Measurements from ENCODE around the gene EXTL2. TPM values are rescaled to one million over a fixed set of nuclear protein-coding genes. Genes with fewer than 3 reads are reported as not detected.

The EXTL2 gene
- 7.2 and 7.4 TPM in 2 replicates for total RNA-seq (2022)
- Bru-seq, nascent RNA = percentile 56 among the genes with signal in this experiment
- percentile 68 among the genes with signal in this experiment for BruChase-seq, experiment 1, labeled RNA remaining after a 2-hour chase
- percentile 66 among the genes with signal in this experiment for BruChase-seq, experiment 2, labeled RNA remaining after a 6-hour chase
- long read RNA-seq, transcript EXTL2-202 (5 exons, 3,985 nt) = major isoform, 8 of 12 reads
- long read RNA-seq, partial matches to known transcripts = 0 of 12 reads
- long read RNA-seq, other reads (novel, unspliced or antisense) = 3 of 12 reads

- TF ChIP-seq CTCF (IDR thresholded peaks at IDR 0.05; ENCODE audit: insufficient read depth in 1 of 2, low read depth in 1 of 2, low read length in 1 of 2, severe bottlenecking in 1 of 2, unreplicated experiment in 1 of 2) = no peak
- DNase-seq = peak; percentile 79 to 86
- H3K27ac Mint-ChIP-seq (ENCODE audit: unreplicated experiment) = peak within 1 kb of the TSS; percentile 95
- ChIA-PET CTCF (no interaction called here), POLR2A (no interaction called here)
- no TSS peak for BruUV-seq (replicated peaks)
- H3K36me3 Mint-ChIP-seq (ENCODE audit: insufficient read depth, unreplicated experiment) = peaks cover 5% of the 10 kb centered on the region
- Histone ChIP-seq H3K36me3 (ENCODE audit: control insufficient read depth, insufficient read depth, low read length) (no peaks in the 10 kb centered on the region), H3K4me3 (ENCODE audit: low read depth, low read length) (peak within 1 kb of the TSS; percentile 74), H3K27me3 (replicated peaks; ENCODE audit: control insufficient read depth, insufficient read depth, low read length) (no peaks in the 10 kb centered on the region), H3K4me1 (no peaks in the 10 kb centered on the region), H3K9me3 (no peaks in the 10 kb centered on the region; the same call in 1 of the 2 replicates)
- H3K27me3 Mint-ChIP-seq (ENCODE audit: insufficient read depth, unreplicated experiment) = no peaks in the 10 kb centered on the region
- no peaks in the 10 kb centered on the region for H3K9me3 Mint-ChIP-seq (ENCODE audit: unreplicated experiment)
- intact Hi-C loops (cut with micrococcal nuclease; ENCODE audit: unreplicated experiment) = no loop called here
- peak within 1 kb of the TSS; percentile 83 for H3K4me3 Mint-ChIP-seq (ENCODE audit: unreplicated experiment)
- H3K4me1 Mint-ChIP-seq (ENCODE audit: low read depth, unreplicated experiment) = no peaks in the 10 kb centered on the region
These were observed at the start of gene EXTL2 for GRCh38 chr1:100894603-100895539. Gene EXTL2, minus strand, starts transcription at chr1:100894842. Its CDS starts 6,085 bp downstream, at chr1:100888757.

GRCh38 chr1:100943533-100943932, 48.9 kb upstream of the EXTL2 start:
- Mint-ChIP-seq H3K4me1 (ENCODE audit: low read depth, unreplicated experiment) (peaks cover 2% of the 10 kb centered on the region), H3K36me3 (ENCODE audit: insufficient read depth, unreplicated experiment) (peaks cover 11% of the 10 kb centered on the region), H3K9me3 (ENCODE audit: unreplicated experiment) (no peaks in the 10 kb centered on the region), H3K27ac (ENCODE audit: unreplicated experiment) (no peak overlapping the region), H3K27me3 (ENCODE audit: insufficient read depth, unreplicated experiment) (no peaks in the 10 kb centered on the region), H3K4me3 (ENCODE audit: unreplicated experiment) (no peak overlapping the region)
- intact Hi-C loops (cut with micrococcal nuclease; ENCODE audit: unreplicated experiment) = no loop called here
- TF ChIP-seq CTCF (IDR thresholded peaks at IDR 0.05; ENCODE audit: insufficient read depth in 1 of 2, low read depth in 1 of 2, low read length in 1 of 2, severe bottlenecking in 1 of 2, unreplicated experiment in 1 of 2) = no peak
- ChIA-PET CTCF (no interaction called here), POLR2A (no interaction called here)
- H3K27me3 ChIP-seq (replicated peaks; ENCODE audit: control insufficient read depth, insufficient read depth, low read length) = no peaks in the 10 kb centered on the region
- no peaks in the 10 kb centered on the region for H3K36me3 ChIP-seq (ENCODE audit: control insufficient read depth, insufficient read depth, low read length)
- BruUV-seq (replicated peaks) = no TSS peak
- H3K4me3 ChIP-seq (ENCODE audit: low read depth, low read length) = no peak overlapping the region
- DNase-seq = no peak
- no peaks in the 10 kb centered on the region for H3K9me3 ChIP-seq
- H3K4me1 ChIP-seq = no peaks in the 10 kb centered on the region

DNA sequence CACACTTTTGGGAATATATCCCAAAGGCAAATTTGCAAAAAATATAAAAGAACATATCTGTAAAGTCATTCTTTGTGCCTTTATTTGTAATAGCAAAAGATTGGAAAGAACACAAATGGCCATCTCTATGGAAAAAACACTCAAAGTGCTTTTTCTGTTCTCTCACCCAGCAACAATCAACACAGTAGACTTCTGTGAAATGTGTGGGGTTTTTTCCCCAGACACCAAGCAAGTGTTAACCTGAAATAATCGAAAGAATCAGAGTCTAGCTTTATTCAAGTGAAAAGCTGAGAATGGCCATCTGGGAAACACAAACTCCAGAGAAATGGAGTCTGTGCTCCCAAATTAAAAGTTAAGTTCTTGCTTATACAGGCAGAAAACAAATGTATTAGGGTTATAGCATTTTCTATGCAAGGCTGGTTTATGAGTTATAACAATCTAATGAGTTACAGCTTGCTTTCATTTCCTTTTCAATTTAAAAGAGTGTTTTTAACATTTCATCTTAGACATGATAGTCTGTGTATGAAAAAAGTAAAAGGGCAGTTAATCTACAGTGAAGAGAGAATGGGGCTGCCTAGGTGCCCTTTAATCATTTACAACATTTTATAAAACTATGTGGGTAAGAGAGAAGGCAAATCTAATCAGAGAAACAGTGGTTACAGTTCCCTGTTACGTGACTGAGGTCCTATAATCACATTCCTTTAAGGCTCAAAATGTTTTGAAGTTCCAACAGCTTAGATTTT, 47.8 kb upstream of the EXTL2 start:
- Mint-ChIP-seq H3K9me3 (ENCODE audit: unreplicated experiment) (no peaks in the 10 kb centered on the region), H3K36me3 (ENCODE audit: insufficient read depth, unreplicated experiment) (peaks cover 11% of the 10 kb centered on the region), H3K27ac (ENCODE audit: unreplicated experiment) (no peak overlapping the region), H3K4me3 (ENCODE audit: unreplicated experiment) (no peak overlapping the region), H3K27me3 (ENCODE audit: insufficient read depth, unreplicated experiment) (no peaks in the 10 kb centered on the region), H3K4me1 (ENCODE audit: low read depth, unreplicated experiment) (no peaks in the 10 kb centered on the region)
- no peak for DNase-seq
- H3K36me3 ChIP-seq (ENCODE audit: control insufficient read depth, insufficient read depth, low read length) = no peaks in the 10 kb centered on the region
- CTCF ChIA-PET = no interaction called here
- H3K9me3 ChIP-seq = no peaks in the 10 kb centered on the region
- POLR2A ChIA-PET = no interaction called here
- TF ChIP-seq CTCF (IDR thresholded peaks at IDR 0.05; ENCODE audit: insufficient read depth in 1 of 2, low read depth in 1 of 2, low read length in 1 of 2, severe bottlenecking in 1 of 2, unreplicated experiment in 1 of 2) = no peak
- BruUV-seq (replicated peaks) = no TSS peak
- intact Hi-C loops (cut with micrococcal nuclease; ENCODE audit: unreplicated experiment) = no loop called here
- no peaks in the 10 kb centered on the region for H3K27me3 ChIP-seq (replicated peaks; ENCODE audit: control insufficient read depth, insufficient read depth, low read length)
- H3K4me3 ChIP-seq (ENCODE audit: low read depth, low read length) = no peak overlapping the region
- no peaks in the 10 kb centered on the region for H3K4me1 ChIP-seq
